AG10803 (cell line): ENCODE results near the gene LPP.

Experiments
- DNase-seq: peaks from one replicate; pipeline ENCODE4 v3.0.0; 2010; ENCODE audit warnings: low read depth
- H3K4me3 ChIP-seq: 2 replicates; pipeline ENCODE4 v1.5.1; 2011; ENCODE audit warnings: mild to moderate bottlenecking, low read length, control low read depth
- CTCF ChIP-seq: conservative IDR thresholded peaks from 2 replicates; pipeline ENCODE4 v1.5.1; 2011; ENCODE audit warnings: mild to moderate bottlenecking, low read length, control low read depth, inconsistent platforms

LPP gene

GRCh38 chr3:188209740-188210139, 55.8 kb downstream of the LPP start:
- H3K4me3 ChIP-seq, result no peak overlapping the region
- DNase-seq, result no peak
- no peak for TF ChIP-seq CTCF

DNA sequence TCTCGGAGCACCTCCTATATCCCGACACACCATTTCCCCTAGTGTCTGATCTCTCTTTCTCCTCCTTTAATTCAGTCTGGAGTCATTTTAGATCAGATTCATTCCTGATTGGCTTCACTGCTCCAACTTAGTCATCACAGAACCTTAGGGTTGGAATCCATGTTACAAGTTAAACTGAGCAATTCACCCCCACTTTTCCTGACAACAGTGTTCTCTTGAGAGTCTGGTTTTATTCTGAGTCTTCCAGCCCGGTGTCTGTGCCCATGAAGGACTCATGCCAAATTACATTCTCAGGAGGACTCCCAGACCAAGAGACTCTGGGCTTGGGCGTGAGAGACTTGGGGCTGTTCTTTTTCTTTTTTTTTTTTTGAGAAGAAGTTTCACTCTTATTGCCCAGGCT, 57.5 kb downstream of the LPP start:
- no peak overlapping the region for H3K4me3 ChIP-seq
- TF ChIP-seq CTCF, result no peak
- DNase-seq, result peak; percentile 69

GRCh38 chr3:188212308-188212969, 58.5 kb downstream of the LPP start:
- peak overlapping the region; percentile 28 for H3K4me3 ChIP-seq
- peak; percentile 79 for DNase-seq

GRCh38 chr3:188214442-188214841, 60.5 kb downstream of the LPP start:
- DNase-seq, result no peak
- H3K4me3 ChIP-seq, result no peak overlapping the region
- TF ChIP-seq CTCF, result no peak

More at GRCh38 chr3:188212308-188212969, 58.5 kb downstream of the LPP start:
- TF ChIP-seq CTCF, result no peak

GRCh38 chr3:188215129-188215528, 61.2 kb downstream of the LPP start:
- no peak overlapping the region for H3K4me3 ChIP-seq
- TF ChIP-seq CTCF, result no peak
- no peak for DNase-seq

DNA sequence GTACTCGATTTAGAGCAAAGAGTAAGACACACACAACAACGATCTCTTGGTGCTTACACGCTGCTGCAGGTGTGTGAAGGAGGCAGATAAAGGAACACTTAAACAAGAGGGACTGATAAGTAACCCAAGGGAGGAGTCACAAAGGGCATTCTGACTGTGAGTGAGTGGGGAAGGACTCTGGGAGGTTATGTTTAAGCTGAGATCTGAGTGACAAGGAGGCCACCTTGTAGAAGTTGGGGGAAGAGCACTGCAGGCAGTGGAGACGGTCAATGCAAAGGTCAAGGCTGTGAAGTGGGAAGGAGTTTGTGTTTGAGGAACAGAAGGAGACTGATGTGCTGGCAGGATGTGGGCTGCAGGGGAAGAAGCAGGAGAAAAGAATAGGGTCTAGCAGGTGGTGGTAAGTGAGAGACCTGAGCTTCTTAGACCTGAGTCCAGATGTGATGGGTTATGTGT, 63.1 kb downstream of the LPP start:
- no peak overlapping the region for H3K4me3 ChIP-seq
- DNase-seq, result no peak
- no peak for TF ChIP-seq CTCF

DNA sequence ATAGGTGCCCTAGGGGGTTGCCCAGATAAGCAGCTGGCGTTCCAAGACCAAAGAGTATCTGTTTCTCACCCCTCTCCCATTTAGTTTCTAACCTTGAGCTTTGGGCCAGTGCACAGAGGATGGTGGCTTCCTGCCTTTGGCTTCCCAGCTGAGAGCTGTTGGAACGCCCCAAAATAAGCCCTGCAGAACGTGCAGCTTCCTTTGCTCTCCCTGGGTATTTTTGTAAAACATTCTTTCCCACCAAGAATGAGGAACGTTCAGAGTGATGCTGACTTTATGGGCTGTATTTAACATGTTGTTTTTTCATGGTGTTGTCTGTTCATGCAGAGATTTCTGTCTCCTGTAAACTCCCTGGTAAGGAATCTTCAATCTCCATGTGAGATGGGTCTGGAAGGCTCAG, 63.8 kb downstream of the LPP start:
- H3K4me3 ChIP-seq, result no peak overlapping the region
- no peak for TF ChIP-seq CTCF

More for the DNA sequence above, 63.8 kb downstream of the LPP start:
- no peak for DNase-seq
